SK-N-SH (cell line): ENCODE data around the gene C9orf78.

Source experiments
- CHD2 ChIP-seq: fragments of 150-350 bp; IDR thresholded peaks from 2 replicates; pipeline ENCODE4 v1.6.1; 2018; ENCODE audit warnings: low read length; ENCODE audit not compliant: partially characterized antibody
- GABPA ChIP-seq: IDR thresholded peaks from 2 replicates; pipeline ENCODE4 v1.4.0; 2012; ENCODE audit warnings: low read depth, mild to moderate bottlenecking
- GATA2 ChIP-seq: sonication (generic); formaldehyde crosslinking; IDR thresholded peaks from 2 replicates; pipeline ENCODE4 v1.5.0; 2020; ENCODE audit warnings: mild to moderate bottlenecking, missing genetic modification reagents
- NFIC ChIP-seq: IDR thresholded peaks from 2 replicates; pipeline ENCODE4 v1.4.0; 2012; ENCODE audit warnings: borderline replicate concordance
- SIN3A ChIP-seq: IDR thresholded peaks from 2 replicates; pipeline ENCODE4 v1.6.1; 2012; ENCODE audit warnings: low read depth, mild to moderate bottlenecking, low read length, moderate library complexity, borderline replicate concordance
- YY1 ChIP-seq: IDR thresholded peaks from 2 replicates; pipeline ENCODE4 v1.4.0; 2012; ENCODE audit warnings: low read depth, mild to moderate bottlenecking
- TF ChIP-seq, protein P1 (sequence below): fragments of 200-600 bp; sonication (generic); IDR thresholded peaks from 2 replicates; pipeline ENCODE4 v1.6.1; 2017; ENCODE audit warnings: antibody characterized with exemption, mild to moderate bottlenecking, moderate library complexity
- TF ChIP-seq, protein P2 (sequence below): IDR thresholded peaks from 2 replicates; pipeline ENCODE4 v1.6.1; 2012; ENCODE audit warnings: mild to moderate bottlenecking, low read depth, low read length, moderate library complexity
- TF ChIP-seq, protein P3 (sequence below): IDR thresholded peaks from 2 replicates; pipeline ENCODE4 v1.4.0; 2012; ENCODE audit warnings: low read depth

DNA sequence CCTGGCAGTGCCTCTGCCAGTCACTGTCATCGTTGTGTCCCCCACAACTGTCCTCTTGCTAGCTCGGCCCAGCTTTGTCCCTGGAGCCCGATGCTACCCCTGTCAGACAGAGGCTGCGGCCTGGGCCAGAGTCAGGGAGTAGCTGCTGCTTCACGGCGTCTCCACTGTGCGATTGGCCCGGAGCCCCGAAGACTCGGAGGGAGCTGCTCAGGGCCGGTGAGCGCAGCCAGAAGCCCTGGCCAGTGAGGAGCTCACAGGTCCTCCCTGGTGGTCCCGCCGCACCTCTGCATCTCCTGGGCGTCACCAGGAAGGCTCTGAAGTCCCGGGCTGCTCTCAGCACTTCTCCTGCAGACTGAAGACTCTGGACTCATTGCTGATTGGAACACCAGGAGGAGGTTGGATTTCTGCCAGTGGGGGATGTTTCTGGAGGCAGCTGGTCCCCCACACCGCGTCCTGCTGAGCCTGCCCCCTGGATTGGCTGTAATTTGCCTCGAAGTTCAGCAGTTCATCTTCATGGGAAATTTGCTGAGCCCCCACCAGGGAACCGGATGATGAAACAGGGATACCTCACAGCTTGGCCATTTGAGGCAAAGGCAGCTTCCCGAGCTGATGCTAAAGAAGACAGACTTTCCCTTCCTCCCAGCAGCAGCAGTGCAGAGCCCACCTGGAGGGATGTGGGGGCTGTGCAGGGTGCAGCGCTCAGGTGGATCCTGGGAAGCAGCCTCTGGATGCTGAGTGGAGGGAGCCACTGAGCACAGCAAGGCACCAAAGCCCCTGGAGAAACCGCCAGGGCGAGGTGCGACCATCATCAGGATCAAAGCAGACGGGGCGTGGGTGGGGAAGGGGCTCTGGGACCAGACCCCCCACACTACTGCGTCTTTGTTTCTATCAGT lies 45.8 kb upstream of the C9orf78 start:
- TF ChIP-seq CHD2 (no peak), NFIC (no peak), GABPA (no peak), SIN3A (no peak), YY1 (no peak), GATA2 (CRISPR knock-in tag) (no peak)
- TF ChIP-seq, protein P1, sequence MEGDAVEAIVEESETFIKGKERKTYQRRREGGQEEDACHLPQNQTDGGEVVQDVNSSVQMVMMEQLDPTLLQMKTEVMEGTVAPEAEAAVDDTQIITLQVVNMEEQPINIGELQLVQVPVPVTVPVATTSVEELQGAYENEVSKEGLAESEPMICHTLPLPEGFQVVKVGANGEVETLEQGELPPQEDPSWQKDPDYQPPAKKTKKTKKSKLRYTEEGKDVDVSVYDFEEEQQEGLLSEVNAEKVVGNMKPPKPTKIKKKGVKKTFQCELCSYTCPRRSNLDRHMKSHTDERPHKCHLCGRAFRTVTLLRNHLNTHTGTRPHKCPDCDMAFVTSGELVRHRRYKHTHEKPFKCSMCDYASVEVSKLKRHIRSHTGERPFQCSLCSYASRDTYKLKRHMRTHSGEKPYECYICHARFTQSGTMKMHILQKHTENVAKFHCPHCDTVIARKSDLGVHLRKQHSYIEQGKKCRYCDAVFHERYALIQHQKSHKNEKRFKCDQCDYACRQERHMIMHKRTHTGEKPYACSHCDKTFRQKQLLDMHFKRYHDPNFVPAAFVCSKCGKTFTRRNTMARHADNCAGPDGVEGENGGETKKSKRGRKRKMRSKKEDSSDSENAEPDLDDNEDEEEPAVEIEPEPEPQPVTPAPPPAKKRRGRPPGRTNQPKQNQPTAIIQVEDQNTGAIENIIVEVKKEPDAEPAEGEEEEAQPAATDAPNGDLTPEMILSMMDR: no peak
- TF ChIP-seq, protein P2, sequence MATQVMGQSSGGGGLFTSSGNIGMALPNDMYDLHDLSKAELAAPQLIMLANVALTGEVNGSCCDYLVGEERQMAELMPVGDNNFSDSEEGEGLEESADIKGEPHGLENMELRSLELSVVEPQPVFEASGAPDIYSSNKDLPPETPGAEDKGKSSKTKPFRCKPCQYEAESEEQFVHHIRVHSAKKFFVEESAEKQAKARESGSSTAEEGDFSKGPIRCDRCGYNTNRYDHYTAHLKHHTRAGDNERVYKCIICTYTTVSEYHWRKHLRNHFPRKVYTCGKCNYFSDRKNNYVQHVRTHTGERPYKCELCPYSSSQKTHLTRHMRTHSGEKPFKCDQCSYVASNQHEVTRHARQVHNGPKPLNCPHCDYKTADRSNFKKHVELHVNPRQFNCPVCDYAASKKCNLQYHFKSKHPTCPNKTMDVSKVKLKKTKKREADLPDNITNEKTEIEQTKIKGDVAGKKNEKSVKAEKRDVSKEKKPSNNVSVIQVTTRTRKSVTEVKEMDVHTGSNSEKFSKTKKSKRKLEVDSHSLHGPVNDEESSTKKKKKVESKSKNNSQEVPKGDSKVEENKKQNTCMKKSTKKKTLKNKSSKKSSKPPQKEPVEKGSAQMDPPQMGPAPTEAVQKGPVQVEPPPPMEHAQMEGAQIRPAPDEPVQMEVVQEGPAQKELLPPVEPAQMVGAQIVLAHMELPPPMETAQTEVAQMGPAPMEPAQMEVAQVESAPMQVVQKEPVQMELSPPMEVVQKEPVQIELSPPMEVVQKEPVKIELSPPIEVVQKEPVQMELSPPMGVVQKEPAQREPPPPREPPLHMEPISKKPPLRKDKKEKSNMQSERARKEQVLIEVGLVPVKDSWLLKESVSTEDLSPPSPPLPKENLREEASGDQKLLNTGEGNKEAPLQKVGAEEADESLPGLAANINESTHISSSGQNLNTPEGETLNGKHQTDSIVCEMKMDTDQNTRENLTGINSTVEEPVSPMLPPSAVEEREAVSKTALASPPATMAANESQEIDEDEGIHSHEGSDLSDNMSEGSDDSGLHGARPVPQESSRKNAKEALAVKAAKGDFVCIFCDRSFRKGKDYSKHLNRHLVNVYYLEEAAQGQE: no peak
- TF ChIP-seq, protein P3, sequence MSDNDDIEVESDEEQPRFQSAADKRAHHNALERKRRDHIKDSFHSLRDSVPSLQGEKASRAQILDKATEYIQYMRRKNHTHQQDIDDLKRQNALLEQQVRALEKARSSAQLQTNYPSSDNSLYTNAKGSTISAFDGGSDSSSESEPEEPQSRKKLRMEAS: no peak
